ENCODE measurements around the gene PALLD.

DNA sequence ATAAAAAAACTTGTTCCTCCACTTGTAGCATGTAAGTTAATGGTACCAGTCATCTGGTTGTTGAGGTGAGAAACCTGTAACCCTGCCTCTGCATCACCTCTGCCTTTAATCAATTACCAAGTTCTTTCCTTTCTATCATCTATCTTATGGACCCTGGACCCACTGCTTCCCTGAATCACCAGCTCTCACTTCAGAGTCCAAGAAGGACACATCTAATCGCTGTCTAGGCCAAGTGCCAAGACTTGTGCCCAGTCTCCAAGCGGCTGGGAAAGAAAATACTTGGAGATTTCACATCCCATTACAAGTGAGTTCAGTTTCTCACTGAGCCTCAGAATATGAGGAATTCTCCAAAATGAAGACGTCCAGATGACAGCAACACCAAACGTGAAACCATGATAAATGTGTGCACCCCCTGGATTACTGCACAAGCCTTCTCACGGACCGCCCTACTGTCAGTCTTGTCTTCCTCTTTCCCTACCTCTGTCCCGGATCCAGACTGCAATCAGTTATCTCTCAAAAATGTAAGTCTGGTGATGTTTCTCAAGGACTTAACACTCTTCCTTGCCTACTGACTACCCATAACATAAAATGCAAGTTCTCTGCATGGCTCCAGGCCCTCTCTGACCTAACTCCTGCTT is 10.4 kb downstream of the PALLD start:
- no peak for TF ChIP-seq JUND (IDR thresholded peaks at IDR 0.05; ENCODE audit: low read length)
- TF ChIP-seq POLR2A (IDR thresholded peaks at IDR 0.05; ENCODE audit: control extremely low read depth in 1 of 2, low read depth in 2 of 2, low read length in 2 of 2) = no peak
- TF ChIP-seq, protein P1, sequence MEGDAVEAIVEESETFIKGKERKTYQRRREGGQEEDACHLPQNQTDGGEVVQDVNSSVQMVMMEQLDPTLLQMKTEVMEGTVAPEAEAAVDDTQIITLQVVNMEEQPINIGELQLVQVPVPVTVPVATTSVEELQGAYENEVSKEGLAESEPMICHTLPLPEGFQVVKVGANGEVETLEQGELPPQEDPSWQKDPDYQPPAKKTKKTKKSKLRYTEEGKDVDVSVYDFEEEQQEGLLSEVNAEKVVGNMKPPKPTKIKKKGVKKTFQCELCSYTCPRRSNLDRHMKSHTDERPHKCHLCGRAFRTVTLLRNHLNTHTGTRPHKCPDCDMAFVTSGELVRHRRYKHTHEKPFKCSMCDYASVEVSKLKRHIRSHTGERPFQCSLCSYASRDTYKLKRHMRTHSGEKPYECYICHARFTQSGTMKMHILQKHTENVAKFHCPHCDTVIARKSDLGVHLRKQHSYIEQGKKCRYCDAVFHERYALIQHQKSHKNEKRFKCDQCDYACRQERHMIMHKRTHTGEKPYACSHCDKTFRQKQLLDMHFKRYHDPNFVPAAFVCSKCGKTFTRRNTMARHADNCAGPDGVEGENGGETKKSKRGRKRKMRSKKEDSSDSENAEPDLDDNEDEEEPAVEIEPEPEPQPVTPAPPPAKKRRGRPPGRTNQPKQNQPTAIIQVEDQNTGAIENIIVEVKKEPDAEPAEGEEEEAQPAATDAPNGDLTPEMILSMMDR (IDR thresholded peaks at IDR 0.05; ENCODE audit: control extremely low read depth in 1 of 3, insufficient read depth in 1 of 3, low read depth in 1 of 3, low read length in 3 of 3) = no peak

All from H1 (cell line).